Measurements from ENCODE around the gene DAPK2. TPM values are rescaled to one million over a fixed set of nuclear protein-coding genes. Genes with fewer than 3 reads are reported as not detected.
A peak's percentile ranks its signal among the peaks of the same experiment; 100 is the strongest.

DAPK2 gene
- total RNA-seq, 2 donors from 2014 or later, result 1.6 to 2.7 TPM

- Mint-ChIP-seq H3K27me3 (peaks cover 3% of the 10 kb centered on the region), H3K4me1 (no peaks in the 10 kb centered on the region)
- no peak for DNase-seq
Measured at GRCh38 chr15:64026591-64026990, 19.7 kb downstream of the DAPK2 start.

GRCh38 chr15:64024172-64025050, 21.9 kb downstream of the DAPK2 start:
- DNase-seq (no peak), ATAC-seq (no peak)
- no peaks in the 10 kb centered on the region for H3K9me3 ChIP-seq (ENCODE audit: control insufficient read depth, low read length, poor library complexity, severe bottlenecking)
- Mint-ChIP-seq H3K36me3 (ENCODE audit: low read depth) (no peaks in the 10 kb centered on the region), H3K4me1 (no peaks in the 10 kb centered on the region), H3K27ac (no peak overlapping the region), H3K4me3 (no peak overlapping the region), H3K27me3 (no peaks in the 10 kb centered on the region)

More at GRCh38 chr15:64026591-64026990, 19.7 kb downstream of the DAPK2 start:
- ATAC-seq, result no peak
- Mint-ChIP-seq H3K36me3 (ENCODE audit: low read depth) (no peaks in the 10 kb centered on the region), H3K27ac (no peak overlapping the region), H3K4me3 (no peak overlapping the region)
- no peaks in the 10 kb centered on the region for H3K9me3 ChIP-seq (ENCODE audit: control insufficient read depth, low read length, poor library complexity, severe bottlenecking)

GRCh38 chr15:64023220-64023619, 23.1 kb downstream of the DAPK2 start:
- ATAC-seq (no peak), DNase-seq (no peak)
- Mint-ChIP-seq H3K4me3 (no peak overlapping the region), H3K36me3 (ENCODE audit: low read depth) (no peaks in the 10 kb centered on the region), H3K4me1 (no peaks in the 10 kb centered on the region), H3K27ac (no peak overlapping the region), H3K27me3 (no peaks in the 10 kb centered on the region)
- H3K9me3 ChIP-seq (ENCODE audit: control insufficient read depth, low read length, poor library complexity, severe bottlenecking), result no peaks in the 10 kb centered on the region

GRCh38 chr15:64022571-64022970, 23.7 kb downstream of the DAPK2 start:
- H3K4me1 Mint-ChIP-seq, result no peaks in the 10 kb centered on the region
- ATAC-seq (no peak), DNase-seq (no peak)
- H3K27me3 Mint-ChIP-seq, result no peaks in the 10 kb centered on the region
- no peak overlapping the region for H3K4me3 Mint-ChIP-seq
- no peaks in the 10 kb centered on the region for H3K9me3 ChIP-seq (ENCODE audit: control insufficient read depth, low read length, poor library complexity, severe bottlenecking)
- no peaks in the 10 kb centered on the region for H3K36me3 Mint-ChIP-seq (ENCODE audit: low read depth)
- no peak overlapping the region for H3K27ac Mint-ChIP-seq

GRCh38 chr15:64019764-64020163, 26.5 kb downstream of the DAPK2 start:
- H3K4me1 Mint-ChIP-seq, result peaks cover 2% of the 10 kb centered on the region
- H3K36me3 Mint-ChIP-seq (ENCODE audit: low read depth), result no peaks in the 10 kb centered on the region
- no peak overlapping the region for H3K27ac Mint-ChIP-seq
- H3K27me3 Mint-ChIP-seq, result no peaks in the 10 kb centered on the region
- DNase-seq, result no peak
- ATAC-seq, result no peak
- H3K9me3 ChIP-seq (ENCODE audit: control insufficient read depth, low read length, poor library complexity, severe bottlenecking), result no peaks in the 10 kb centered on the region
- no peak overlapping the region for H3K4me3 Mint-ChIP-seq

- DNase-seq (no peak), ATAC-seq (no peak)
- Mint-ChIP-seq H3K27me3 (no peaks in the 10 kb centered on the region), H3K4me1 (peaks cover 2% of the 10 kb centered on the region), H3K36me3 (ENCODE audit: low read depth) (no peaks in the 10 kb centered on the region), H3K27ac (no peak overlapping the region), H3K4me3 (no peak overlapping the region)
- no peaks in the 10 kb centered on the region for H3K9me3 ChIP-seq (ENCODE audit: control insufficient read depth, low read length, poor library complexity, severe bottlenecking)
Measured at GRCh38 chr15:64017591-64018163, 28.6 kb downstream of the DAPK2 start.

GRCh38 chr15:64017082-64017588, 29.1 kb downstream of the DAPK2 start:
- H3K4me1 Mint-ChIP-seq, result peaks cover 2% of the 10 kb centered on the region
- ATAC-seq (no peak), DNase-seq (no peak)
- H3K36me3 Mint-ChIP-seq (ENCODE audit: low read depth), result no peaks in the 10 kb centered on the region
- H3K27me3 Mint-ChIP-seq, result no peaks in the 10 kb centered on the region
- no peak overlapping the region for H3K27ac Mint-ChIP-seq
- no peaks in the 10 kb centered on the region for H3K9me3 ChIP-seq (ENCODE audit: control insufficient read depth, low read length, poor library complexity, severe bottlenecking)
- H3K4me3 Mint-ChIP-seq, result no peak overlapping the region

- H3K4me3 Mint-ChIP-seq, result no peak overlapping the region
- H3K4me1 Mint-ChIP-seq, result peaks cover 2% of the 10 kb centered on the region
- no peak for ATAC-seq
- no peaks in the 10 kb centered on the region for H3K36me3 Mint-ChIP-seq (ENCODE audit: low read depth)
- no peak overlapping the region for H3K27ac Mint-ChIP-seq
- no peaks in the 10 kb centered on the region for H3K9me3 ChIP-seq (ENCODE audit: control insufficient read depth, low read length, poor library complexity, severe bottlenecking)
- H3K27me3 Mint-ChIP-seq, result no peaks in the 10 kb centered on the region
- DNase-seq, result no peak
Measured at GRCh38 chr15:64016257-64016656, 30.0 kb downstream of the DAPK2 start.

- peaks cover 13% of the 10 kb centered on the region for H3K4me1 Mint-ChIP-seq
Measured at GRCh38 chr15:64014995-64015394, 31.3 kb downstream of the DAPK2 start.

GRCh38 chr15:64013179-64014062, 32.9 kb downstream of the DAPK2 start:
- DNase-seq (no peak), ATAC-seq (no peak)
- H3K9me3 ChIP-seq (ENCODE audit: control insufficient read depth, low read length, poor library complexity, severe bottlenecking), result no peaks in the 10 kb centered on the region
- H3K27ac Mint-ChIP-seq, result peak overlapping the region; percentile 97
- peaks cover 24% of the 10 kb centered on the region for H3K4me1 Mint-ChIP-seq
- no peak overlapping the region for H3K4me3 Mint-ChIP-seq
- no peaks in the 10 kb centered on the region for H3K27me3 Mint-ChIP-seq
- no peaks in the 10 kb centered on the region for H3K36me3 Mint-ChIP-seq (ENCODE audit: low read depth)

More at GRCh38 chr15:64014995-64015394, 31.3 kb downstream of the DAPK2 start:
- Mint-ChIP-seq H3K27me3 (no peaks in the 10 kb centered on the region), H3K36me3 (ENCODE audit: low read depth) (no peaks in the 10 kb centered on the region), H3K27ac (peak overlapping the region; percentile 32), H3K4me3 (no peak overlapping the region)
- H3K9me3 ChIP-seq (ENCODE audit: control insufficient read depth, low read length, poor library complexity, severe bottlenecking), result no peaks in the 10 kb centered on the region
- no peak for DNase-seq
- no peak for ATAC-seq

- H3K36me3 Mint-ChIP-seq (ENCODE audit: low read depth), result no peaks in the 10 kb centered on the region
- H3K9me3 ChIP-seq (ENCODE audit: control insufficient read depth, low read length, poor library complexity, severe bottlenecking), result no peaks in the 10 kb centered on the region
- peaks cover 29% of the 10 kb centered on the region for H3K4me1 Mint-ChIP-seq
- no peaks in the 10 kb centered on the region for H3K27me3 Mint-ChIP-seq
- no peak overlapping the region for H3K4me3 Mint-ChIP-seq
- H3K27ac Mint-ChIP-seq, result peak overlapping the region; percentile 97
- ATAC-seq, result no peak
- DNase-seq, result no peak
Measured at GRCh38 chr15:64011736-64012135, 34.5 kb downstream of the DAPK2 start.

GRCh38 chr15:64010719-64011118, 35.6 kb downstream of the DAPK2 start:
- H3K36me3 Mint-ChIP-seq (ENCODE audit: low read depth), result no peaks in the 10 kb centered on the region
- no peaks in the 10 kb centered on the region for H3K27me3 Mint-ChIP-seq
- H3K27ac Mint-ChIP-seq, result peak overlapping the region; percentile 97
- DNase-seq (peak; percentile 54 to 79 (median 74)), ATAC-seq (peak; percentile 98)
- no peaks in the 10 kb centered on the region for H3K9me3 ChIP-seq (ENCODE audit: control insufficient read depth, low read length, poor library complexity, severe bottlenecking)
- peak overlapping the region; percentile 87 for H3K4me3 Mint-ChIP-seq
- H3K4me1 Mint-ChIP-seq, result peaks cover 27% of the 10 kb centered on the region

- Mint-ChIP-seq H3K27ac (peak overlapping the region; percentile 97), H3K4me1 (peaks cover 32% of the 10 kb centered on the region), H3K4me3 (peak overlapping the region; percentile 60), H3K36me3 (ENCODE audit: low read depth) (no peaks in the 10 kb centered on the region), H3K27me3 (no peaks in the 10 kb centered on the region)
- peak in 1 of 3 donors; percentile 19 for DNase-seq
- no peaks in the 10 kb centered on the region for H3K9me3 ChIP-seq (ENCODE audit: control insufficient read depth, low read length, poor library complexity, severe bottlenecking)
- ATAC-seq, result peak; percentile 12
Measured at GRCh38 chr15:64009798-64010261, 36.5 kb downstream of the DAPK2 start.

Data from T-helper 17 cell (primary cell).